ENCODE data around the gene TSPAN12. TPM values are rescaled to one million over a fixed set of nuclear protein-coding genes. Genes with fewer than 3 reads are reported as not detected.

The TSPAN12 gene
- total and polyA plus RNA-seq, 2 donors (not counting 1 experiment from before 2014, with no cell fraction given), result not detected

GRCh38 chr7:120842121-120842621 lies 15.8 kb downstream of the TSPAN12 start:
- ATAC-seq (ENCODE audit: low read depth), result no peak
- no peaks in the 10 kb centered on the region for H3K9me3 ChIP-seq (ENCODE audit: control extremely low read depth in 1 of 3, control insufficient read depth in 2 of 3, insufficient read depth in 1 of 3, low read length in 2 of 3)
- 60% methylated on average over 1 of the region's 4 CpGs for WGBS (ENCODE audit: insufficient coverage)
- POLR2A ChIA-PET, result no interaction called here
- no peak overlapping the region for H3K27ac Mint-ChIP-seq
- H3K4me3 Mint-ChIP-seq, result no peak overlapping the region
- H3K4me1 ChIP-seq (ENCODE audit: control insufficient read depth in 2 of 2, insufficient read depth in 2 of 2, low read length in 2 of 2), result no peaks in the 10 kb centered on the region
- H3K4me3 ChIP-seq (ENCODE audit: control extremely low read depth in 1 of 5, extremely low read depth in 1 of 5, insufficient read depth in 1 of 5, low read depth in 2 of 5, low read length in 4 of 5), result no peak overlapping the region
- no peak overlapping the region for H3K9ac ChIP-seq (ENCODE audit: low read length)
- no peaks in the 10 kb centered on the region for H4K20me1 ChIP-seq (ENCODE audit: control insufficient read depth, insufficient read depth, low read length, poor library complexity, severe bottlenecking)
- H2AFZ ChIP-seq (ENCODE audit: insufficient read depth, low read depth, low read length, poor library complexity, severe bottlenecking), result no peak overlapping the region
- CTCF ChIA-PET, result interaction anchor here (0.6 kb wide), 1 partner anchor 50 kb away, joined by 3 read pairs; no protein-coding TSS in a partner anchor
- H3K27ac ChIP-seq (ENCODE audit: low read length in 2 of 2), result no peak overlapping the region
- no peak for DNase-seq
- no peak overlapping the region for H3K4me2 ChIP-seq (replicated peaks; ENCODE audit: low read depth, low read length, poor library complexity, severe bottlenecking)
- H3K27me3 Mint-ChIP-seq, result peaks cover 9% of the 10 kb centered on the region
- TF ChIP-seq CTCF (IDR thresholded peaks at IDR 0.05), result no peak
- TF ChIP-seq EZH2 (IDR thresholded peaks at IDR 0.05; ENCODE audit: borderline replicate concordance, insufficient read depth, low read depth, low read length, poor library complexity, severe bottlenecking), result no peak
- no peaks in the 10 kb centered on the region for H3K4me1 Mint-ChIP-seq
- no peaks in the 10 kb centered on the region for H3K9me3 Mint-ChIP-seq (ENCODE audit: insufficient read depth)
- H3K79me2 ChIP-seq (ENCODE audit: control insufficient read depth, insufficient read depth, low read length), result no peaks in the 10 kb centered on the region
- no peaks in the 10 kb centered on the region for H3K27me3 ChIP-seq (replicated peaks in 1 of 4; ENCODE audit: control extremely low read depth in 1 of 4, control insufficient read depth in 3 of 4, insufficient read depth in 4 of 4, low read length in 3 of 4)
- intact Hi-C loops (cut with micrococcal nuclease), result no loop called here
- no peaks in the 10 kb centered on the region for H3K36me3 ChIP-seq (replicated peaks in 1 of 2; ENCODE audit: control extremely low read depth in 1 of 2, control insufficient read depth in 1 of 2, extremely low read depth in 1 of 2, insufficient read depth in 2 of 2, low read length in 1 of 2)

- no peaks in the 10 kb centered on the region for H3K4me1 ChIP-seq (ENCODE audit: control insufficient read depth in 2 of 2, insufficient read depth in 2 of 2, low read length in 2 of 2)
- peaks cover 9% of the 10 kb centered on the region for H3K27me3 Mint-ChIP-seq
- H4K20me1 ChIP-seq (ENCODE audit: control insufficient read depth, insufficient read depth, low read length, poor library complexity, severe bottlenecking), result no peaks in the 10 kb centered on the region
- ChIA-PET POLR2A (no interaction called here), CTCF (no interaction called here)
- no peak overlapping the region for H3K4me2 ChIP-seq (replicated peaks; ENCODE audit: low read depth, low read length, poor library complexity, severe bottlenecking)
- H3K36me3 ChIP-seq (replicated peaks in 1 of 2; ENCODE audit: control extremely low read depth in 1 of 2, control insufficient read depth in 1 of 2, extremely low read depth in 1 of 2, insufficient read depth in 2 of 2, low read length in 1 of 2), result no peaks in the 10 kb centered on the region
- H2AFZ ChIP-seq (ENCODE audit: insufficient read depth, low read depth, low read length, poor library complexity, severe bottlenecking), result no peak overlapping the region
- H3K9me3 Mint-ChIP-seq (ENCODE audit: insufficient read depth), result no peaks in the 10 kb centered on the region
- DNase-seq, result no peak
- no peak overlapping the region for H3K27ac Mint-ChIP-seq
- H3K4me1 Mint-ChIP-seq, result no peaks in the 10 kb centered on the region
- H3K27ac ChIP-seq (ENCODE audit: low read length in 2 of 2), result no peak overlapping the region
- no peaks in the 10 kb centered on the region for H3K27me3 ChIP-seq (replicated peaks in 1 of 4; ENCODE audit: control extremely low read depth in 1 of 4, control insufficient read depth in 3 of 4, insufficient read depth in 4 of 4, low read length in 3 of 4)
- ATAC-seq (ENCODE audit: low read depth), result no peak
- no peak overlapping the region for H3K4me3 Mint-ChIP-seq
- TF ChIP-seq CTCF (IDR thresholded peaks at IDR 0.05) (no peak), EZH2 (IDR thresholded peaks at IDR 0.05; ENCODE audit: borderline replicate concordance, insufficient read depth, low read depth, low read length, poor library complexity, severe bottlenecking) (no peak)
- H3K9ac ChIP-seq (ENCODE audit: low read length), result no peak overlapping the region
- H3K79me2 ChIP-seq (ENCODE audit: control insufficient read depth, insufficient read depth, low read length), result no peaks in the 10 kb centered on the region
- no peaks in the 10 kb centered on the region for H3K9me3 ChIP-seq (ENCODE audit: control extremely low read depth in 1 of 3, control insufficient read depth in 2 of 3, insufficient read depth in 1 of 3, low read length in 2 of 3)
- WGBS (ENCODE audit: insufficient coverage), result 100% methylated on average over 2 of the region's 2 CpGs
- intact Hi-C loops (cut with micrococcal nuclease), result no loop called here
- no peak overlapping the region for H3K4me3 ChIP-seq (ENCODE audit: control extremely low read depth in 1 of 5, extremely low read depth in 1 of 5, insufficient read depth in 1 of 5, low read depth in 2 of 5, low read length in 4 of 5)
Observed at GRCh38 chr7:120841608-120842007, 16.3 kb downstream of the TSPAN12 start.
